B cell (primary cell): ENCODE data around the gene TMEM209. TPM values are rescaled to one million over a fixed set of nuclear protein-coding genes. Genes with fewer than 3 reads are reported as not detected.

Experiments used
- ATAC-seq: fragments of 200-7000 bp; cut with Tn5 transposase; one replicate; pipeline ENCODE4 v1.10.0; 2021; ENCODE audit warnings: low read depth, mild to moderate bottlenecking, moderate number of reproducible peaks, moderate library complexity
- CTCF ChIA-PET: fragments of 350-600 bp; sonication (Branson Sonifier 250); formaldehyde crosslinking; loops from one replicate; lab custom pipeline; 2021; ENCODE audit warnings: antibody characterized with exemption, inconsistent platforms; lab: Charles Lee
- POLR2A ChIA-PET: fragments of 350-600 bp; sonication (Branson Sonifier 250); formaldehyde crosslinking; loops from one replicate; lab custom pipeline; 2021; ENCODE audit warnings: antibody characterized with exemption; lab: Charles Lee
- DNase-seq: peaks from one replicate; pipeline ENCODE4 v3.0.0; 2013
- H2AFZ ChIP-seq: 2 replicates; pipeline ENCODE4 v1.6.1; 2012; ENCODE audit warnings: mild to moderate bottlenecking, low read depth, low read length; ENCODE audit not compliant: insufficient read depth, poor library complexity, severe bottlenecking
- H3K27ac ChIP-seq, 2 donors: 1 replicate in 1 of 2; 2 replicates in 1 of 2; pipeline ENCODE4 v1.5.1; 2012 to 2013; ENCODE audit warnings: low read length in 2 of 2, mild to moderate bottlenecking in 2 of 2, moderate library complexity in 1 of 2
- H3K27me3 ChIP-seq, 4 experiments: fragments of 200-600 bp in 1 of 4; sonication (generic) in 1 of 4; replicated peaks in 1 of 4; 1 replicate in 2 of 4; 2 replicates in 2 of 4; pipeline versions ENCODE4 v1.6.1 to v1.7.0; 2013 to 2016; ENCODE audit warnings: low read length in 3 of 4, mild to moderate bottlenecking in 2 of 4, mixed read lengths in 1 of 4, moderate library complexity in 1 of 4; ENCODE audit not compliant: insufficient read depth in 4 of 4, control insufficient read depth in 3 of 4; ENCODE audit errors: control extremely low read depth in 1 of 4
- H3K36me3 ChIP-seq, 2 experiments: replicated peaks in 1 of 2; 1 replicate in 1 of 2; 2 replicates in 1 of 2; pipeline versions ENCODE4 v1.6.1 to v1.7.1; 2013; ENCODE audit warnings: low read length in 1 of 2; ENCODE audit not compliant: insufficient read depth in 2 of 2, control insufficient read depth in 1 of 2; ENCODE audit errors: control extremely low read depth in 1 of 2, extremely low read depth in 1 of 2
- H3K4me1 ChIP-seq, 2 donors: fragments of 200-600 bp in 1 of 2; sonication (generic) in 1 of 2; 1 replicate in 1 of 2; 2 replicates in 1 of 2; pipeline versions ENCODE4 v1.5.1 to v1.6.1; 2013 to 2017; ENCODE audit warnings: low read length in 2 of 2; ENCODE audit not compliant: control insufficient read depth in 2 of 2, insufficient read depth in 2 of 2
- H3K4me2 ChIP-seq: replicated peaks from 2 replicates; pipeline ENCODE3; 2012; ENCODE audit warnings: mild to moderate bottlenecking, low read depth, low read length; ENCODE audit not compliant: poor library complexity, severe bottlenecking
- H3K4me3 ChIP-seq, 5 experiments: fragments of 200-600 bp in 1 of 5; sonication (generic) in 1 of 5; 1 replicate in 3 of 5; 2 replicates in 2 of 5; pipeline versions ENCODE4 v1.5.1 to v1.7.0; 2011 to 2016; ENCODE audit warnings: low read length in 4 of 5, mild to moderate bottlenecking in 4 of 5, low read depth in 2 of 5, control low read depth in 1 of 5, moderate library complexity in 1 of 5; ENCODE audit not compliant: insufficient read depth in 1 of 5; ENCODE audit errors: control extremely low read depth in 1 of 5, extremely low read depth in 1 of 5
- H3K79me2 ChIP-seq: fragments of 200-600 bp; sonication (generic); one replicate; pipeline ENCODE4 v1.6.0; 2016; ENCODE audit warnings: low read length; ENCODE audit not compliant: control insufficient read depth, insufficient read depth
- H3K9ac ChIP-seq: fragments of 200-600 bp; sonication (generic); 2 replicates; pipeline ENCODE4 v1.6.1; 2017; ENCODE audit warnings: mild to moderate bottlenecking, low read length, moderate library complexity
- H3K9me3 ChIP-seq, 3 donors: one replicate each; pipeline versions ENCODE4 v1.6.1 to v1.7.1; 2013; ENCODE audit warnings: low read length in 2 of 3; ENCODE audit not compliant: control insufficient read depth in 2 of 3, insufficient read depth in 1 of 3; ENCODE audit errors: control extremely low read depth in 1 of 3
- H4K20me1 ChIP-seq: 2 replicates; pipeline ENCODE4 v1.6.0; 2012; ENCODE audit warnings: mild to moderate bottlenecking, low read length; ENCODE audit not compliant: insufficient read depth, control insufficient read depth, poor library complexity, severe bottlenecking
- H3K27ac Mint-ChIP-seq: one replicate; pipeline ENCODE4 v1.8.0; 2021; ENCODE audit warnings: mixed read lengths
- H3K27me3 Mint-ChIP-seq: one replicate; pipeline ENCODE4 v1.8.0; 2021; ENCODE audit warnings: mixed read lengths
- H3K4me1 Mint-ChIP-seq: one replicate; pipeline ENCODE4 v1.8.0; 2021; ENCODE audit warnings: mixed read lengths
- H3K4me3 Mint-ChIP-seq: one replicate; pipeline ENCODE4 v1.8.0; 2021; ENCODE audit warnings: mixed read lengths
- H3K9me3 Mint-ChIP-seq: one replicate; pipeline ENCODE4 v1.8.0; 2022; ENCODE audit warnings: mixed read lengths; ENCODE audit not compliant: insufficient read depth
- CTCF ChIP-seq: fragments of 200-600 bp; IDR thresholded peaks from one replicate; pipeline ENCODE4 v1.8.0; 2022; ENCODE audit warnings: antibody characterized with exemption, mild to moderate bottlenecking
- EZH2 ChIP-seq: IDR thresholded peaks from 2 replicates; pipeline ENCODE4 v1.6.1; 2012; ENCODE audit warnings: borderline replicate concordance, low read depth, mild to moderate bottlenecking, moderate library complexity, low read length; ENCODE audit not compliant: insufficient read depth, poor library complexity, severe bottlenecking
- WGBS: methylation state at CpG from one replicate; pipeline ENCODE4 v1.1.5; 2013; ENCODE audit warnings: missing lambda C conversion rate; ENCODE audit not compliant: insufficient coverage; 5-methylcytosine and 5-hydroxymethylcytosine counted together
- intact Hi-C: fragments of 100-400 bp; cut with micrococcal nuclease; formaldehyde crosslinking; loops from one replicate; pipeline ENCODE4 v1.10.0; 2022
- polyA plus RNA-seq: library from polyadenylated mRNA; depleted of rRNA; stranded (reverse); fragments of >200 nt; gene quantifications from 2 replicates; pipeline ENCODE4 v1.2.3, GENCODE V29; 2012
- total RNA-seq, 2 donors: library from RNA; stranded (reverse); fragments of 120-200 nt in 1 of 2; gene quantifications; 1 replicate in 1 of 2; 2 replicates in 1 of 2; pipeline versions ENCODE4 v1.2.3 to v1.2.4, GENCODE V29; 2013 to 2022

The TMEM209 gene
- total and polyA plus RNA-seq, 2 donors (not counting 1 experiment from before 2014, with no cell fraction given) = 15.8 to 35.8 TPM

GRCh38 chr7:130141884-130142653 lies 63.1 kb downstream of the TMEM209 start:
- ATAC-seq (peak; percentile 11), DNase-seq (no peak)
- Histone ChIP-seq H3K9ac (peak overlapping the region; percentile 85), H3K4me1 (peaks cover 24 to 37% of the 10 kb centered on the region in 2 donors), H4K20me1 (no peaks in the 10 kb centered on the region), H3K4me2 (peak overlapping the region; percentile 98), H3K4me3 (peak overlapping the region; percentile 30 to 77 (median 72)), H3K27me3 (no peaks in the 10 kb centered on the region), H3K27ac (peak overlapping the region; percentile 85 to 87), H2AFZ (peak overlapping the region; percentile 99), H3K36me3 (peaks cover 0 to 1% of the 10 kb centered on the region in 2 experiments), H3K79me2 (no peaks in the 10 kb centered on the region), H3K9me3 (no peaks in the 10 kb centered on the region)
- CTCF ChIA-PET = interaction anchor here (1.0 to 1.1 kb wide), 2 partner anchors 36 to 616 kb away, joined by 3 to 4 read pairs; no protein-coding TSS in a partner anchor
- Mint-ChIP-seq H3K4me1 (peaks cover 49% of the 10 kb centered on the region), H3K9me3 (no peaks in the 10 kb centered on the region), H3K27ac (peak overlapping the region; percentile 98), H3K27me3 (no peaks in the 10 kb centered on the region), H3K4me3 (peak overlapping the region; percentile 91)
- 75% methylated on average over 13 of the region's 17 CpGs for WGBS
- POLR2A ChIA-PET = interaction anchor here (0.7 to 2.3 kb wide), 4 partner anchors 8 to 63 kb away, joined by 3 to 15 read pairs (median 6); partner anchors contain the start of gene TMEM209
- TF ChIP-seq EZH2 (no peak), CTCF (no peak)
- intact Hi-C loops = loop anchor here (2.0 kb wide), 1 partner anchor 71 kb away; the partner anchor contains the start of gene KLHDC10
